GM21529 (cell line): ENCODE data around the gene ADAM33.

Experiments
- ATAC-seq: cut with Tn5 transposase; IDR thresholded peaks from one replicate; pipeline ENCODE4 v1.9.1; 2021; ENCODE audit not compliant: unreplicated experiment

Gene ADAM33

GRCh38 chr20:3647473-3647872 lies 34.3 kb downstream of the ADAM33 start:
- ATAC-seq, result no peak

DNA sequence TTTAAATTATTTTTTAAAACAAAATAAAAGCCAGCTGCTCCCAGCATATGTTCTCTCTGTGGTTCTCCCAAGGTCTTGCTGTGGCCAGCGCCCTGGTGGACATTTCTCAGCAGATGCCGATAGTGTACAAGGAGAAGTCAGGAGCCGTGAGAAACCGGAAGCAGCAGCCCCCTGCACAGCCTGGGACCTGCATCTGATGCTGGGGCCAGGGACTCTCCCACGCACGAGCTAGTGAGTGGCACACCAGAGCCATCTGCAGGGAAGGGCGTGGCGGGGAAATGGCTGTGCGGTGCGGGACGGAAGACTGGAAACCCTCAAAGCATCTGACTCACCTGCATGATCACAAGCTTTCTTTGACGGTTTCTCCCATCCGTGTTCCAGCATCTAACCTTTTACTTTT lies 35.2 kb downstream of the ADAM33 start:
- ATAC-seq, result no peak

DNA sequence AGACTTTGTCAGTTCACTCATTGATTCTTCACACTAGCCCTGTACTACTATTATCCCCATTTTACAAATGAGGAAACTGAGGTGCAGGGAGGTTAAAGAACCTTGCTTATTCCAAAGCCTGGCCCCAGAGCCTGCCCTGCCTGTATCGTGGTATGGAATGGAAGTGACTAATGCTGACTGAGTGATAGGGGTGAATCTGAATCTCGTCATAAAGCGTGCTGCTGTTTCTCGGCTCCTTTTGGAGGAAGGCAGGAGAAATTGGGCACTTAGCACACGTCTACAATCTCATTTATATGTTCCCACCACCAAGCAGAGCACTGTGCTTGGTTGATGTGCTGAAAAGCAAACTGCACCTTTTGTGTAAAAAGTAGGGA lies 35.8 kb downstream of the ADAM33 start:
- ATAC-seq, result no peak

DNA sequence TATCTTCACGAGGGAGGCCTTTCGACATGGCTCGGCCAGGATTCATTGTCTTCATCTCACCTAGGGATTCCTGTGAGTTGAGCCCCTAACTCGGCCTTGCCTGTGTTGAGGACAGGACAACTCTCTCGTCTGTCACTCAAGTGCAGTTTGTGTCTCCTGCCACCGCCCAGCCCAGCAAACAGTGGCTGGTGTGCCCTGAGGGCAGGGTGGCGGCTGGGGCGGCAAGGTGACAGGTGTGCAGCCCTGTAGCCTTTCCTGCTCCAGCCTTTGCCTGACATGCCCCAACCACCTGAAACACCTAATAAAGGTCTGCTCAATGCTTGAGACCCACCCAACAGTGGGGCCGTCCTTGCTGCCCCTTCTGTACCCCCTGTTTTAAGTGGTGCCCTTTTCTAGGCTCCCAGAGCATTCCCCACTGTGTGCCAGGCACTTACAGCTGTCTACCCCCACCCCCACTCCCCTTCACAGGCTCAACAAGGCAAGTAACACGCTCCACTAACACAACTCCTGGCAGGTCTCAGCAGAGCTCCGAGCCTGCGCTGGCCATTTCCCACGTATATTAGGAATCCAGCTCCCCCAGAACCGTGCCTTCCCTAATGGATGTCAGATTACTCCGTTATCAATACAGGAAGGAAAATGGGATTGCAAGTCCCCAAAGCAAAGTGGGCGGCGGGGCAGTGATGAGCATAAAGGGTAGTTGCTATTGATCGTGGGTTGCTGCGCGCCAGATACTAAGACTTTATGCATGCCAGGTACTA lies 36.3 kb downstream of the ADAM33 start:
- no peak for ATAC-seq

- ATAC-seq, result no peak
Measured at GRCh38 chr20:3640259-3640658, 41.6 kb downstream of the ADAM33 start.

DNA sequence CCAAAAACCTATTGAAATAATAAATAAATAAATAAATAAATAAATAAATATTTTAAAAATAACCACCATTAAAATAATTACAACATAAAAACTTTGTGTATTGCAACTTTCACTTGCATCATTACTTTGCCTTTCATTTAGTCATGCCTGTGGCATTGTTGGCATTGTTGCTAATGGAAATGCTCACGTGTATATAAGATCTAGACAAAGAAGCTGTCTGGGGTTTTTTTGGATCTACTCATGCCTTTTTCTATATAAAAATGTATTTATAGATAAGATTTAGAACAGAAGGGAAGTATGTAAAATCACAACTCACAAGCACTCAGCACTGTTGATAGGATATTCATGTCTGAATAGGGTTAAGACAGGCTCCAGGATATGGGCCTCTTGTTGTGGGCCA lies 46.5 kb downstream of the ADAM33 start:
- ATAC-seq, result no peak

DNA sequence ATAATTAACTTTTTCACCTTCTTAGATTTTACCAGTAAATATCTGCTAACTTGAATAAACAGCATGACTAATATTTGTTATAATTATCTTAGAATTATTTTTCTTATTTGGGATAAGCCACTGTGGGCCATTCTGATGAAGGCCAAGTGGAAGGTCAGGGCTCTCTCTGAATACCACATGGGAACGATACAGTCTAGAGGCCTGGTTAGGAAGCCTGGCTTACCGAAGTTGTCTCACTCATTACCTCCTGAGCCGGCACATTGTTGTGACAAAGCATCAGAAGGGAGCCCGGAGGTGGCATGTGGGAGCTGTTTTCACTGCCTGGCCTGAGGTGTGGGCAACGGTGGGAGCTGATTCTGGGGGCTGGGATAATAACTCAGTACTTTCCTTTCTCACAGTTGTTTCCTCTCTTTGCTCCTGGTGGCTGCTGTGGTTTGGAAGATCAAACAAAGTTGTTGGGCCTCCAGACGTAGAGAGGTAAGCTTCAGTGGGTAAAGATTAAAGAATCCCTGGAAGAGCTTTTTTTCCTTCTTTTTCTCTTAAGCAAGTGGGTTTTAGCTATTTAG lies 47.8 kb downstream of the ADAM33 start:
- ATAC-seq, result no peak

DNA sequence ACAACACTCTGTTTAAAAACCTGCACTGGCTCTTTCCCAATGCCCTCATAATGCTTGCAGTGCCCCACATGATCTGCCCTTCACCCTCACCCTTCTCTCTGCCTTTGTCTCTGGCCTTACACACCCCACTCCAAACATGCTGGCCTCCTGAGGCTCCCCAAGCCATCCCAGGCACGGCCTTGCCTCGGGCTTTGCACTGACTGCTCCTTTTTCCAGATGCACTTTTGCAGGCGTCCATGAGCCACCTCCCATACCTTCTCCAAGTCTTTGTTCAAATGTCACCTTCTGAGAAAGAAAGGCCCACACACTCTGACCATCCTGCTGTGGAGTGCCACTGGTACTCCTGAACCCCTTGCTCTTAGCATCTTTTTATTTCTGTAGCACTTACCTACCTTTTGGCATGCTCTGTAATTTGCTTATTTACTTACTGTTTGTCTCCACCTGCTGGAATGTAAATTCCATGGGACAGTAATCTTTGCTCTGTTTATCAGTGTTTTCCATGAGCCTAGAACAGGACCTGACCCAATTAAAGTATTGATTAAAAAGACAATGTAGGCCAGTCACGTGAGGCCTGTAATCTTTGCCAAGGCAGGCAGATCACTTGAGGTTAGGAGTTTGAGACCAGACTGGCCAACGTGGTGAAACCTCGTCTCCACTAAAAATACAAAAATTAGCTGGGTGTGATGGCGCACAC lies 49.4 kb downstream of the ADAM33 start:
- ATAC-seq, result no peak

DNA sequence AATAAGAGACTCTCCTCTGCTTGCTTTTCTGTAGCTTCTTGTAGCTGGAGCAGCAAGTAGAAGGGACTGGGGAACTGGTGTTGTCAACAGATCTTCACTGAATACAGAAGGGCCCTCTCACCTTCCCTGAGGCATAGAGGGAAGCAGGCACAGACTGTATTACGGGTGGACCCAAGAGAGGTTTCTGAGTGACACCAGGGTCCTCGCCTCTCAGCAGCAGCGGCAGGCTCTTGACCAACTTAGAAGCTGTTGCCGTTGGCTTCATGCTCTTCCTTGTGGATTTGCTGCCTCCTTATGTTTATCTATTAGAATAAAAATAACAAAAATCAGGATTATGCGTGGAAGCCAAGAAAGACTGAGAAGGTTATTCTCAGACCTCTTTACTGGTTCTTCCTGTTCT lies 50.3 kb downstream of the ADAM33 start:
- ATAC-seq, result no peak

- no peak for ATAC-seq
Measured at GRCh38 chr20:3630429-3630828, 51.4 kb downstream of the ADAM33 start.

- no peak for ATAC-seq
Measured at GRCh38 chr20:3629893-3630292, 51.9 kb downstream of the ADAM33 start.

DNA sequence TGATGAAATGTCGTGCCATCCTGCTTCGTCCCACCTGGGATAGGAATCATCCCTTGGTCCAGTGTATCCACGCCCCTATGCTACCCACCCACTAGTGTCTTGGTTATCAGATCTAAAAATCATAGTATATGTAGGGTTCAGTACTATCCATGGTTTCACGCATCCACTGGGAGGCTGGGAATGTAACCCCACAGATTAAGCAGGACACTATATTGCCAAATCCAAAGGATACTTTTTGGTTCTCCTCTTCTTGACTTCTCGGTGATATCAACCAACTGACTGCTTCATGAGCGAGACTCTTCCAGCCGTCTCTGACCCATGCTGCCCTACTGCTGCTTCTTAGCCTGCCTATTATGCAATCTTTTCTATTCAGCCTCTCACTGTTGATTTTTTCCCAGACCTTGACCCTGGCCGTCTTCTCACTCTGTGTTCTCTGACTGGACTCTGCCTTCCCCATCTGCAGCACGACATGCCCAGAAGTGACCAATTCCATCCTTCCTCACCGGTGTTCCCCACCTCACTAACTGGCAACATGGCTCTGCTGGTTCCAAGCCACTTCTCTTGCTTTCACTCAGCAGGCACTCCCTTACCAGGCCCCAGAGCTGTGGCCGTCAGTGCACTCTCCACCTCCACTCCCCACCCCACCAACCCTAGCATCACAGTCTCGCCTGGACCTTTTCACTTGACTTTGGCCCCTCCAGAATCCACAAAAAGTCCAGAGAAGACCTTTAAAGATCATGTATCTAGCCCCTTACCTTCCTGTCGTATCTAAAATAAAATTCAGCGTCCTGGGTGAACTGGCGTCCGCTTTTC lies 53.1 kb downstream of the ADAM33 start:
- no peak for ATAC-seq

DNA sequence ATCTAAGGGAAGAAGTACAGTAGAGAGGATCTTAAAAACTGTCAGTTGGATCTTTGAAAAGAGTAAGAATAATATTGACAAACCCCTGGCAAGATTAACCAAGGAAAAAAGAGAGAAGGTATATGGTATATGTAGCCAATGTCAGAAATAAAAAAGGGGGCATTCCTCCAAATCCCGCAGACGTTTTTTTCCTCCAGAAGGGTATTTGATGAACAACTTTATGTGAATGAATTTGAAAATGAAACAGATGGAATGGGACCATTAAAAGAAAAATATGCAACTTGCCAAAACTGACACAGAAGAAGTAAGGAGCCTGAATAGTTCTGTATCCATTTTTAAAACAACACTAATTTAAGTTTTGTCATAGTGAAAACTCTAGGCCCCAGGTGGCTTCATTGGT lies 54.3 kb downstream of the ADAM33 start:
- no peak for ATAC-seq

GRCh38 chr20:3622406-3622805 lies 59.4 kb downstream of the ADAM33 start:
- ATAC-seq, result no peak

DNA sequence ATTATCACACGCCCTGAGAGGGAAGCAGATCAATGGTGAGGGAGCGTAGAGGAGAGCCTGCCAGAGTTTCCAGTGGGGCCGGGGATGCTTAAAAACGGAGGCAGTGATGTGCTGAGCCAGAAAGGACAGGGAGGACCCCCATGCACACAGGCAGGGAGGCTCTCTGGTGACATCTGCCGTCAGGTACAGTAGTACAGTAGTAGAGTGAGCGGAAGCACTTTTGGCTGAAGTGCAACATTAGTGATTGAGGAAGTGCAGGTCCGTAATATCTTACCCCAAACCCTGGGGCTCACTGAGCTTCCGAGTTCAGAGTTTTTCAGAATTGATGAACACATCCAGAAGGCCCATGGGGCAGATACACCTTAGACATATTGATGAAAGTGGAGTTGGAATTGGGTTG lies 60.7 kb downstream of the ADAM33 start:
- no peak for ATAC-seq
